Activated CD8-positive, alpha-beta T cell treated with anti-CD3 and anti-CD28 coated beads, Interleukin-2, amount 10 ng/mL, durations not matched to agents 7 days and 5 days (primary cell): ENCODE results near the gene CHCHD6. TPM values are rescaled to one million over a fixed set of nuclear protein-coding genes. Genes with fewer than 3 reads are reported as not detected.

ENCODE experiments used
- ATAC-seq: fragments of 150-1000 bp; cut with Tn5 transposase; one replicate; pipeline ENCODE4 v1.10.0; 2021; ENCODE audit warnings: moderate library complexity
- CTCF ChIA-PET: fragments of 350-600 bp; sonication (Branson Sonifier 250); formaldehyde crosslinking; loops from one replicate; lab custom pipeline; 2021; ENCODE audit warnings: antibody characterized with exemption; lab: Charles Lee
- POLR2A ChIA-PET: fragments of 350-600 bp; sonication (Branson Sonifier 250); formaldehyde crosslinking; loops from one replicate; lab custom pipeline; 2021; ENCODE audit warnings: antibody characterized with exemption; lab: Charles Lee
- DNase-seq: peaks from one replicate; pipeline ENCODE4 v3.0.0-alpha.2; 2020
- H3K27ac Mint-ChIP-seq: one replicate; pipeline ENCODE4 v1.8.0; 2021; ENCODE audit warnings: mild to moderate bottlenecking, mixed read lengths
- H3K27me3 Mint-ChIP-seq: one replicate; pipeline ENCODE4 v1.8.0; 2021; ENCODE audit warnings: low read depth, mixed read lengths
- H3K36me3 Mint-ChIP-seq: one replicate; pipeline ENCODE4 v1.8.0; 2021; ENCODE audit warnings: low read depth, mixed read lengths
- H3K4me1 Mint-ChIP-seq: one replicate; pipeline ENCODE4 v1.8.0; 2021; ENCODE audit warnings: low read depth, mixed read lengths
- H3K4me3 Mint-ChIP-seq: one replicate; pipeline ENCODE4 v1.8.0; 2021; ENCODE audit warnings: mild to moderate bottlenecking, mixed read lengths
- H3K9me3 Mint-ChIP-seq: one replicate; pipeline ENCODE4 v1.8.0; 2022; ENCODE audit warnings: mixed read lengths; ENCODE audit not compliant: insufficient read depth
- total RNA-seq, 2 experiments: library from RNA; stranded (reverse); gene quantifications; one replicate each; pipeline ENCODE4 v1.2.3, GENCODE V29; 2021

CHCHD6 gene
- total RNA-seq, 2 experiments from 2014 or later: 5.1 to 6.2 TPM

GRCh38 chr3:126716057-126716456 is 12.0 kb downstream of the CHCHD6 start:
- CTCF ChIA-PET: no interaction called here
- no peak overlapping the region for H3K4me3 Mint-ChIP-seq
- ATAC-seq: no peak
- no peaks in the 10 kb centered on the region for H3K4me1 Mint-ChIP-seq
- no peaks in the 10 kb centered on the region for H3K9me3 Mint-ChIP-seq
- no peaks in the 10 kb centered on the region for H3K36me3 Mint-ChIP-seq
- H3K27me3 Mint-ChIP-seq: no peaks in the 10 kb centered on the region
- H3K27ac Mint-ChIP-seq: no peak overlapping the region
- DNase-seq: no peak
- POLR2A ChIA-PET: no interaction called here

GRCh38 chr3:126718561-126719445 is 14.8 kb downstream of the CHCHD6 start:
- Mint-ChIP-seq H3K4me1 (no peaks in the 10 kb centered on the region), H3K9me3 (no peaks in the 10 kb centered on the region), H3K36me3 (no peaks in the 10 kb centered on the region), H3K27ac (no peak overlapping the region), H3K27me3 (no peaks in the 10 kb centered on the region), H3K4me3 (no peak overlapping the region)
- ATAC-seq (no peak), DNase-seq (no peak)
- ChIA-PET POLR2A (no interaction called here), CTCF (no interaction called here)

- ATAC-seq: no peak
- DNase-seq: no peak
- no peak overlapping the region for H3K4me3 Mint-ChIP-seq
- CTCF ChIA-PET: no interaction called here
- H3K4me1 Mint-ChIP-seq: no peaks in the 10 kb centered on the region
- H3K27ac Mint-ChIP-seq: no peak overlapping the region
- H3K27me3 Mint-ChIP-seq: no peaks in the 10 kb centered on the region
- H3K36me3 Mint-ChIP-seq: peaks cover 3% of the 10 kb centered on the region
- POLR2A ChIA-PET: interaction anchor here (0.6 kb wide), 1 partner anchor 1131 kb away, joined by 3 read pairs; no protein-coding TSS in a partner anchor
- no peaks in the 10 kb centered on the region for H3K9me3 Mint-ChIP-seq
These were observed 16.6 kb downstream of the CHCHD6 start for GRCh38 chr3:126720596-126720995.

GRCh38 chr3:126721246-126721645 is 17.2 kb downstream of the CHCHD6 start:
- H3K9me3 Mint-ChIP-seq: no peaks in the 10 kb centered on the region
- POLR2A ChIA-PET: no interaction called here
- CTCF ChIA-PET: no interaction called here
- ATAC-seq: no peak
- no peak for DNase-seq
- no peak overlapping the region for H3K4me3 Mint-ChIP-seq
- H3K27ac Mint-ChIP-seq: no peak overlapping the region
- peaks cover 3% of the 10 kb centered on the region for H3K36me3 Mint-ChIP-seq
- no peaks in the 10 kb centered on the region for H3K27me3 Mint-ChIP-seq
- no peaks in the 10 kb centered on the region for H3K4me1 Mint-ChIP-seq

- H3K27ac Mint-ChIP-seq: no peak overlapping the region
- no peaks in the 10 kb centered on the region for H3K9me3 Mint-ChIP-seq
- peaks cover 3% of the 10 kb centered on the region for H3K36me3 Mint-ChIP-seq
- CTCF ChIA-PET: no interaction called here
- no peak for ATAC-seq
- H3K27me3 Mint-ChIP-seq: no peaks in the 10 kb centered on the region
- no peak overlapping the region for H3K4me3 Mint-ChIP-seq
- no peaks in the 10 kb centered on the region for H3K4me1 Mint-ChIP-seq
- DNase-seq: no peak
- POLR2A ChIA-PET: no interaction called here
These were observed 19.2 kb downstream of the CHCHD6 start for GRCh38 chr3:126723237-126723636.

GRCh38 chr3:126723801-126724200 is 19.8 kb downstream of the CHCHD6 start:
- H3K9me3 Mint-ChIP-seq: no peaks in the 10 kb centered on the region
- POLR2A ChIA-PET: no interaction called here

GRCh38 chr3:126728680-126729079 is 24.6 kb downstream of the CHCHD6 start:
- ATAC-seq (no peak), DNase-seq (no peak)
- Mint-ChIP-seq H3K36me3 (peaks cover 3% of the 10 kb centered on the region), H3K9me3 (no peaks in the 10 kb centered on the region), H3K4me3 (no peak overlapping the region), H3K27me3 (no peaks in the 10 kb centered on the region), H3K27ac (no peak overlapping the region), H3K4me1 (peaks cover 18% of the 10 kb centered on the region)
- ChIA-PET POLR2A (no interaction called here), CTCF (no interaction called here)

More at GRCh38 chr3:126723801-126724200, 19.8 kb downstream of the CHCHD6 start:
- Mint-ChIP-seq H3K4me3 (no peak overlapping the region), H3K27ac (no peak overlapping the region), H3K27me3 (no peaks in the 10 kb centered on the region), H3K36me3 (peaks cover 3% of the 10 kb centered on the region), H3K4me1 (no peaks in the 10 kb centered on the region)
- no peak for DNase-seq
- ATAC-seq: no peak
- CTCF ChIA-PET: no interaction called here

- Mint-ChIP-seq H3K27me3 (no peaks in the 10 kb centered on the region), H3K9me3 (no peaks in the 10 kb centered on the region), H3K4me3 (no peak overlapping the region), H3K36me3 (no peaks in the 10 kb centered on the region), H3K4me1 (peaks cover 18% of the 10 kb centered on the region), H3K27ac (peak overlapping the region; percentile 57)
- no peak for DNase-seq
- no peak for ATAC-seq
- CTCF ChIA-PET: interaction anchor here (1.2 kb wide), 1 partner anchor 21 kb away, joined by 5 read pairs; no protein-coding TSS in a partner anchor
- POLR2A ChIA-PET: no interaction called here
These were observed 26.3 kb downstream of the CHCHD6 start for GRCh38 chr3:126730376-126730775.

- ATAC-seq (peak; percentile 81), DNase-seq (peak; percentile 67)
- Mint-ChIP-seq H3K27ac (peak overlapping the region; percentile 63), H3K9me3 (no peaks in the 10 kb centered on the region), H3K27me3 (no peaks in the 10 kb centered on the region), H3K36me3 (no peaks in the 10 kb centered on the region), H3K4me3 (no peak overlapping the region), H3K4me1 (peaks cover 18% of the 10 kb centered on the region)
- POLR2A ChIA-PET: no interaction called here
- CTCF ChIA-PET: interaction anchor here (1.2 kb wide), 1 partner anchor 21 kb away, joined by 5 read pairs; no protein-coding TSS in a partner anchor
These were observed 27.0 kb downstream of the CHCHD6 start for GRCh38 chr3:126731044-126731443.

- CTCF ChIA-PET: no interaction called here
- Mint-ChIP-seq H3K36me3 (peaks cover 4% of the 10 kb centered on the region), H3K4me3 (no peak overlapping the region), H3K4me1 (peaks cover 18% of the 10 kb centered on the region), H3K9me3 (no peaks in the 10 kb centered on the region), H3K27me3 (no peaks in the 10 kb centered on the region), H3K27ac (no peak overlapping the region)
- POLR2A ChIA-PET: no interaction called here
- DNase-seq: no peak
- no peak for ATAC-seq
These were observed 28.4 kb downstream of the CHCHD6 start for GRCh38 chr3:126732281-126733060.

- Mint-ChIP-seq H3K27me3 (no peaks in the 10 kb centered on the region), H3K4me1 (peaks cover 18% of the 10 kb centered on the region), H3K9me3 (no peaks in the 10 kb centered on the region), H3K36me3 (peaks cover 4% of the 10 kb centered on the region), H3K4me3 (no peak overlapping the region), H3K27ac (no peak overlapping the region)
- POLR2A ChIA-PET: no interaction called here
- CTCF ChIA-PET: no interaction called here
- no peak for DNase-seq
- ATAC-seq: no peak
These were observed 29.0 kb downstream of the CHCHD6 start for GRCh38 chr3:126733061-126733430.
